Neural progenitor cell (in vitro differentiated cells): ENCODE results near the gene SMOC2.

Experiments used
- EZH2 ChIP-seq: fragments of 200-600 bp; sonication (generic); IDR thresholded peaks from 2 replicates; pipeline ENCODE4 v1.6.1; 2017; ENCODE audit warnings: antibody characterized with exemption, mild to moderate bottlenecking, moderate library complexity
- EZH2phosphoT487 ChIP-seq: fragments of 200-600 bp; sonication (generic); IDR thresholded peaks from 2 replicates; pipeline ENCODE4 v1.6.1; 2017; ENCODE audit warnings: antibody characterized with exemption
- TF ChIP-seq, protein P1 (sequence below): fragments of 200-600 bp; sonication (generic); IDR thresholded peaks from 2 replicates; pipeline ENCODE4 v1.5.1; 2017; ENCODE audit warnings: antibody characterized with exemption, mild to moderate bottlenecking

DNA sequence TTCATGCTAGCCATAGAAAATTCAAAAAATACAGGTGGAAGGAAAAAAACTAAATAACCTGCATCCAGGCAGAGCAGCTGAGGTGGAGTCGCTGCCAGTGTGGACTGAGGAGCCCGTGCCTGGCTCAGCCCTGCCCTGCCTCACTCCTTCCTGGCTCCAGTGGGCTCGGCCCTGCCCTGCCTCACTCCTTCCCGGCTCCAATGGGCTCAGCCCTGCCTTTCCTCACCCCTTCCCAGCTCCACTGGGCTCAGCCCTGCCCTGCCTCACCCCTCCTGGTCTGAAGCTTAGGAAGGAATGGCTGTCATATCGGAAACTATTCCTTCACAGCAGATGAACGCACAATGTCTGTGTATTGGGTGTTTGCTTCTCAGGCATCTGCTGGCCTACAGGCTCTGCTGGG, 142.1 kb downstream of the SMOC2 start:
- TF ChIP-seq, protein P1, sequence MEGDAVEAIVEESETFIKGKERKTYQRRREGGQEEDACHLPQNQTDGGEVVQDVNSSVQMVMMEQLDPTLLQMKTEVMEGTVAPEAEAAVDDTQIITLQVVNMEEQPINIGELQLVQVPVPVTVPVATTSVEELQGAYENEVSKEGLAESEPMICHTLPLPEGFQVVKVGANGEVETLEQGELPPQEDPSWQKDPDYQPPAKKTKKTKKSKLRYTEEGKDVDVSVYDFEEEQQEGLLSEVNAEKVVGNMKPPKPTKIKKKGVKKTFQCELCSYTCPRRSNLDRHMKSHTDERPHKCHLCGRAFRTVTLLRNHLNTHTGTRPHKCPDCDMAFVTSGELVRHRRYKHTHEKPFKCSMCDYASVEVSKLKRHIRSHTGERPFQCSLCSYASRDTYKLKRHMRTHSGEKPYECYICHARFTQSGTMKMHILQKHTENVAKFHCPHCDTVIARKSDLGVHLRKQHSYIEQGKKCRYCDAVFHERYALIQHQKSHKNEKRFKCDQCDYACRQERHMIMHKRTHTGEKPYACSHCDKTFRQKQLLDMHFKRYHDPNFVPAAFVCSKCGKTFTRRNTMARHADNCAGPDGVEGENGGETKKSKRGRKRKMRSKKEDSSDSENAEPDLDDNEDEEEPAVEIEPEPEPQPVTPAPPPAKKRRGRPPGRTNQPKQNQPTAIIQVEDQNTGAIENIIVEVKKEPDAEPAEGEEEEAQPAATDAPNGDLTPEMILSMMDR, result no peak
- TF ChIP-seq EZH2, result no peak
- TF ChIP-seq EZH2phosphoT487, result no peak
